KMS-11 (cell line): Measurements from ENCODE around the gene ATL2.
"Not testable (repeated sequence)": the region's sequence is repeated elsewhere in the genome, so short reads cannot be mapped to it uniquely, and the experiment has no call there.

Experiments used
- H2AFZ ChIP-seq: fragments of 200-600 bp; sonication (generic); 2 replicates; pipeline ENCODE4 v1.6.1; 2016; ENCODE audit warnings: antibody characterized with exemption, mixed run types, low read depth
- H3K27ac ChIP-seq: fragments of 200-600 bp; sonication (generic); 2 replicates; pipeline ENCODE4 v1.6.1; 2016; ENCODE audit warnings: mild to moderate bottlenecking, mixed run types
- H3K27me3 ChIP-seq: fragments of 200-600 bp; sonication (generic); 2 replicates; pipeline ENCODE4 v1.6.1; 2017; ENCODE audit warnings: mild to moderate bottlenecking, low read depth, mixed run types, moderate library complexity; ENCODE audit not compliant: insufficient read depth
- H3K36me3 ChIP-seq: fragments of 200-600 bp; sonication (generic); 2 replicates; pipeline ENCODE4 v1.6.1; 2017; ENCODE audit warnings: mild to moderate bottlenecking, mixed run types; ENCODE audit not compliant: insufficient read depth
- H3K4me1 ChIP-seq: fragments of 200-600 bp; sonication (generic); 2 replicates; pipeline ENCODE4 v1.6.1; 2016; ENCODE audit warnings: mild to moderate bottlenecking, low read depth, mixed run types; ENCODE audit not compliant: poor library complexity, severe bottlenecking
- H3K4me2 ChIP-seq: fragments of 200-600 bp; sonication (generic); 2 replicates; pipeline ENCODE4 v1.7.0; 2016; ENCODE audit warnings: mild to moderate bottlenecking, mixed run types
- H3K4me3 ChIP-seq: fragments of 200-600 bp; sonication (generic); IDR thresholded peaks from 2 replicates; pipeline ENCODE4 v1.6.1; 2017; ENCODE audit warnings: low read depth, low read length, mixed read lengths; ENCODE audit not compliant: insufficient read depth
- H3K79me2 ChIP-seq: fragments of 200-600 bp; sonication (generic); 2 replicates; pipeline ENCODE4 v1.6.1; 2016; ENCODE audit warnings: low read depth, mixed run types; ENCODE audit not compliant: insufficient read depth
- H3K9ac ChIP-seq: fragments of 200-600 bp; sonication (generic); 2 replicates; pipeline ENCODE4 v1.6.1; 2016; ENCODE audit warnings: mild to moderate bottlenecking, mixed run types
- H4K20me1 ChIP-seq: fragments of 200-600 bp; sonication (generic); 2 replicates; pipeline ENCODE4 v1.6.1; 2016; ENCODE audit warnings: mild to moderate bottlenecking, mixed run types; ENCODE audit not compliant: insufficient read depth
- CTCF ChIP-seq: fragments of 200-600 bp; sonication (generic); conservative IDR thresholded peaks from 2 replicates; pipeline ENCODE4 v1.6.1; 2017; ENCODE audit warnings: low read depth, mild to moderate bottlenecking, antibody characterized with exemption, low read length, moderate library complexity, mixed read lengths

The ATL2 gene

GRCh38 chr2:38284971-38285370 lies 92.1 kb downstream of the ATL2 start:
- Histone ChIP-seq H3K27ac (no peak overlapping the region), H3K9ac (no peak overlapping the region), H3K27me3 (no peaks in the 10 kb centered on the region), H3K36me3 (no peaks in the 10 kb centered on the region), H3K4me2 (no peak overlapping the region), H4K20me1 (no peaks in the 10 kb centered on the region), H3K4me3 (no peak overlapping the region), H3K4me1 (no peaks in the 10 kb centered on the region), H2AFZ (no peak overlapping the region), H3K79me2 (no peaks in the 10 kb centered on the region)
- no peak for TF ChIP-seq CTCF

DNA sequence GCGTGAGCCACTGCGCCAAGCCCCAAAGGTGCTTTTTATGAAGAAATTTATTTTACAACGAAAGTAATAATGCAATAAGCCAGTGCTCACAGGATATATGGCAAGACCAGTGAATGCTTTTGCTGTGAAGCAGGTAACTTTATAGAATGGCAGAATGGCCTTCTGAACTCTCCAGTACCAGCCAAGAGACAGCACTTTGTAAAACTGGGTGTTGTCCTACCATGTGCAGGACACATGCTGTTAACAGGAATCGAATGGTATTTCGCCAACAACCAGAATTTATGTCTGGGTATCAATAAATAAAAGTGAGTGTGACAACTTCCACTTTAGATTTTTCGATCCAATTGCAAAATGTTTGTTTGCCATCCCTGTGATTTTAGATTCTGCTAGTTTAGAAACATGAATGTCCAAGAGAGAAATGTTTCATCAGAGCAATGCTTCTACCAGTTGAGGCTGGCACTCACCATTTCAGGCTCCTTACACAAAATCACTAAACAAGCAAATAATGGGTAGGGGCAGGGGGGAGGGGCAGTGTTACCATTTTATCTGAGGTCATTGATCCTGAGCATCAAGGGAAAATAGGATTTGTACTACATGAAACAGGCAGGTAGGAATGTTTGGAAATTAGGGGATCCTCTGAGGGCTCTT lies 95.9 kb downstream of the ATL2 start:
- no peak overlapping the region for H3K4me2 ChIP-seq
- H3K4me3 ChIP-seq, result no peak overlapping the region
- no peak overlapping the region for H3K9ac ChIP-seq
- no peaks in the 10 kb centered on the region for H3K79me2 ChIP-seq
- no peaks in the 10 kb centered on the region for H3K36me3 ChIP-seq
- H3K27ac ChIP-seq, result no peak overlapping the region
- H4K20me1 ChIP-seq, result no peaks in the 10 kb centered on the region
- no peak overlapping the region for H2AFZ ChIP-seq
- no peaks in the 10 kb centered on the region for H3K4me1 ChIP-seq
- no peak for TF ChIP-seq CTCF
- no peaks in the 10 kb centered on the region for H3K27me3 ChIP-seq

- H3K36me3 ChIP-seq, result no peaks in the 10 kb centered on the region
- no peaks in the 10 kb centered on the region for H4K20me1 ChIP-seq
- no peak overlapping the region for H3K4me3 ChIP-seq
- no peak overlapping the region for H3K27ac ChIP-seq
- no peak overlapping the region for H2AFZ ChIP-seq
- peaks cover 10% of the 10 kb centered on the region for H3K4me1 ChIP-seq
- H3K27me3 ChIP-seq, result no peaks in the 10 kb centered on the region
- H3K4me2 ChIP-seq, result no peak overlapping the region
- no peak overlapping the region for H3K9ac ChIP-seq
- H3K79me2 ChIP-seq, result no peaks in the 10 kb centered on the region
- no peak for TF ChIP-seq CTCF
Observed at GRCh38 chr2:38279201-38279600, 97.9 kb downstream of the ATL2 start.

GRCh38 chr2:38278117-38278438 lies 99.0 kb downstream of the ATL2 start:
- not testable (repeated sequence) for H3K27me3 ChIP-seq, H3K9ac ChIP-seq, H3K4me3 ChIP-seq, H4K20me1 ChIP-seq, H3K79me2 ChIP-seq, H3K36me3 ChIP-seq, H2AFZ ChIP-seq, H3K27ac ChIP-seq, H3K4me2 ChIP-seq
- H3K4me1 ChIP-seq, result peaks cover 13% of the 10 kb centered on the region

DNA sequence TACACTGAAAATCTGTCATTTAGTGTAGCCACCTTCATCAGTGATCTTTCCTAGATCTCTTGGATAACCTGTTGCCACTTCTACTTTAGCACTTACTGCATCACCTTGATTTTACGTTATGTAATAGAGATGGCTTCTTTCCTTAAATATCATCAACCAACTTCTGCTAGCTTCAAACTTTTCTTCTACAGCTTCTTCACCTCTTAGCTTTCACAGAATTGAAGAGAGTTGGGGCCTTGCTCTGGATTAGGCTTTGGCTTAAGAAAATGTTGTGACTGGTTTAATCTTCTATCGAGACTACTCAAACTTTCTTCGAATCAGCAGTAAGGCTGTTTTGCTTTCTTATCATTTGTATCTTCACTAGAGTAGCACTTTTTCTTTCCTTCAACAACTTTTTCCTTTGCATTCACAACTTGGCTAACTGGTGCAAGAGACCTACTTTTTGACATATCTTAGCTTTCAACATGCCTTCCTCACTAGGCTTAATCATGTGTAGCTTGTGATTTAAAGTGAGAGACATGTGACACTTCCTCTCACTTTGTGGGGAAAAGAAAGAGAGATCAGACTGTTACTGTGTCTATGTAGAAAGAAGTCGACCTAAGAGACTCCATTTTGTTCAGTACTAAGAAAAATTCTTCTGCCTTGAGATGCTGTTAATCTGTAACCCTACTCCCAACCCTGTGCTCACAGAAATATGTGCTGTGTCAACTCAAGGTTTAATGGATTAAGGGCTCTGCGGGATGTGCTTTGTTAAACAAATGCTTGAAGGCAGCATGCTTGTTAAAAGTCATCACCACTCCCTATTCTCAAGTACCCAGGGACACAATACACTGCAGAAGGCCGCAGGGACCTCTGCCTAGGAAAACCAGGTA lies 99.6 kb downstream of the ATL2 start:
- Histone ChIP-seq H3K4me1 (peaks cover 13% of the 10 kb centered on the region), H2AFZ (no peak overlapping the region), H3K79me2 (no peaks in the 10 kb centered on the region), H3K9ac (no peak overlapping the region), H3K27me3 (no peaks in the 10 kb centered on the region), H3K4me2 (no peak overlapping the region), H3K36me3 (no peaks in the 10 kb centered on the region), H3K27ac (no peak overlapping the region), H4K20me1 (no peaks in the 10 kb centered on the region), H3K4me3 (no peak overlapping the region)
- TF ChIP-seq CTCF, result no peak
